Heart left ventricle (tissue), 13 donors: ENCODE measurements around the gene SPA17.

Source experiments
- POLR2A ChIP-seq, 2 donors: fragments of 450-650 bp; IDR thresholded peaks; one replicate each; pipeline ENCODE4 v1.6.1; 2017; ENCODE audit warnings: antibody characterized with exemption in 2 of 2, mild to moderate bottlenecking in 2 of 2, moderate library complexity in 2 of 2
- TF ChIP-seq, protein P1 (sequence below), 12 donors: fragments of 200-600 bp; sonication (generic) in 4 of 12; IDR thresholded peaks; one replicate each; pipeline versions ENCODE4 v1.5.0 to v1.8.0; 2018 to 2022; ENCODE audit warnings: antibody characterized with exemption in 12 of 12, mild to moderate bottlenecking in 5 of 12
- donor health status: ischemic (EF 13 %, LVEDD 7.1; RV severe dilation, severe dysfunction).
- donor health status: DM: no; HTN: yes; CAD: no.
- donor health status: DM: no; HTN: no; CAD: no.
- donor health status: ischemic (EF 25% LVEDD 6.9; RV normal size, moderate dysfunction).
- donor health status: ischemic (EF 25% LVEDD 5.7; RV mildly dilated, moderate dysfunction).
- donor health status: ischemic (EF 35%, LVEDD 5.7; RV mildly dilated, moderate dysfunction).
- donor health status: nonischemic (EF 11% LVEDD 7.7; RV severe dilation, severe dysfunction).
- donor health status: DM: yes; HTN: yes; CAD: no.
- donor health status: PGD.
- donor health status: ischemic (EF 29% LVEDD 5.4; RV normal size, mild dysfunction).
- donor health status: nonischemic (EF 23%, LVEDD 6.1; RV moderate dilation, normal function).

DNA sequence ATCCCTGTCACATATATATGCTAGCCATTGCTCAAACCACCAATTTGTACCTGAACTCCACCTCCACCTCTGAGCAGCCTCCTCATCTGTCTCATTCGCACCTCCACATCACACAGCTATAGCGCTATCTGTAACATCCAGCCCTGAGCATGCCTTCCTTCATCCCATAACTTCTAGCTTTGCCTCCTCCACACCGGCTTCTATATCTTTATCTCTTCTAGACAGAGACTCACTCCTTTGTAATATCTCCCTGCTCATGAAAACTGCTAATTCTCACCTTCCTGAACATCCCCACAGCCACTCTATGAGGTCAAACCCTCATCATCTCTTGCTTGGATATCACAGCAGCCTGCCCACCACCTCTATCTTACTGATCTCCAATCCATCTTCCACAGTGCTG is 6.1 kb upstream of the SPA17 start:
- TF ChIP-seq, protein P1, sequence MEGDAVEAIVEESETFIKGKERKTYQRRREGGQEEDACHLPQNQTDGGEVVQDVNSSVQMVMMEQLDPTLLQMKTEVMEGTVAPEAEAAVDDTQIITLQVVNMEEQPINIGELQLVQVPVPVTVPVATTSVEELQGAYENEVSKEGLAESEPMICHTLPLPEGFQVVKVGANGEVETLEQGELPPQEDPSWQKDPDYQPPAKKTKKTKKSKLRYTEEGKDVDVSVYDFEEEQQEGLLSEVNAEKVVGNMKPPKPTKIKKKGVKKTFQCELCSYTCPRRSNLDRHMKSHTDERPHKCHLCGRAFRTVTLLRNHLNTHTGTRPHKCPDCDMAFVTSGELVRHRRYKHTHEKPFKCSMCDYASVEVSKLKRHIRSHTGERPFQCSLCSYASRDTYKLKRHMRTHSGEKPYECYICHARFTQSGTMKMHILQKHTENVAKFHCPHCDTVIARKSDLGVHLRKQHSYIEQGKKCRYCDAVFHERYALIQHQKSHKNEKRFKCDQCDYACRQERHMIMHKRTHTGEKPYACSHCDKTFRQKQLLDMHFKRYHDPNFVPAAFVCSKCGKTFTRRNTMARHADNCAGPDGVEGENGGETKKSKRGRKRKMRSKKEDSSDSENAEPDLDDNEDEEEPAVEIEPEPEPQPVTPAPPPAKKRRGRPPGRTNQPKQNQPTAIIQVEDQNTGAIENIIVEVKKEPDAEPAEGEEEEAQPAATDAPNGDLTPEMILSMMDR (IDR thresholded peaks at IDR 0.05) = no peak
- no peak for TF ChIP-seq POLR2A (IDR thresholded peaks at IDR 0.05)
